Activated naive CD8-positive, alpha-beta T cell (primary cell): Measurements from ENCODE around the gene FARP1.
"Not testable (repeated sequence)": the region's sequence is repeated elsewhere in the genome, so short reads cannot be mapped to it uniquely, and the experiment has no call there.

Experiments used
- H3K27ac Mint-ChIP-seq: one replicate; pipeline ENCODE4 v1.8.0; 2021; ENCODE audit warnings: mixed read lengths
- H3K27me3 Mint-ChIP-seq: one replicate; pipeline ENCODE4 v1.8.0; 2021; ENCODE audit warnings: mixed read lengths
- H3K36me3 Mint-ChIP-seq: one replicate; pipeline ENCODE4 v1.8.0; 2021; ENCODE audit warnings: mixed read lengths
- H3K4me1 Mint-ChIP-seq: one replicate; pipeline ENCODE4 v1.8.0; 2021; ENCODE audit warnings: low read depth, mixed read lengths
- H3K4me3 Mint-ChIP-seq: one replicate; pipeline ENCODE4 v1.8.0; 2021; ENCODE audit warnings: mild to moderate bottlenecking, mixed read lengths
- H3K9me3 Mint-ChIP-seq: one replicate; pipeline ENCODE4 v1.8.0; 2021; ENCODE audit warnings: low read depth, mixed read lengths

Gene FARP1

GRCh38 chr13:98366959-98367358, 224.1 kb downstream of the FARP1 start:
- Mint-ChIP-seq H3K36me3 (no peaks in the 10 kb centered on the region), H3K27ac (no peak overlapping the region)

GRCh38 chr13:98368019-98368418, 225.1 kb downstream of the FARP1 start:
- Mint-ChIP-seq H3K36me3 (no peaks in the 10 kb centered on the region), H3K4me1 (no peaks in the 10 kb centered on the region), H3K27ac (no peak overlapping the region), H3K4me3 (no peak overlapping the region), H3K9me3 (no peaks in the 10 kb centered on the region), H3K27me3 (peaks cover 12% of the 10 kb centered on the region)

More at GRCh38 chr13:98366959-98367358, 224.1 kb downstream of the FARP1 start:
- H3K4me3 Mint-ChIP-seq, result no peak overlapping the region
- peaks cover 12% of the 10 kb centered on the region for H3K27me3 Mint-ChIP-seq
- H3K4me1 Mint-ChIP-seq, result no peaks in the 10 kb centered on the region
- H3K9me3 Mint-ChIP-seq, result no peaks in the 10 kb centered on the region

GRCh38 chr13:98369520-98369919, 226.6 kb downstream of the FARP1 start:
- H3K36me3 Mint-ChIP-seq, H3K4me1 Mint-ChIP-seq, H3K27ac Mint-ChIP-seq, H3K4me3 Mint-ChIP-seq, H3K9me3 Mint-ChIP-seq: not testable (repeated sequence)
- peaks cover 12% of the 10 kb centered on the region for H3K27me3 Mint-ChIP-seq

GRCh38 chr13:98370261-98370660, 227.4 kb downstream of the FARP1 start:
- Mint-ChIP-seq H3K4me1 (no peaks in the 10 kb centered on the region), H3K36me3 (no peaks in the 10 kb centered on the region), H3K9me3 (peaks cover 4% of the 10 kb centered on the region), H3K27ac (no peak overlapping the region), H3K4me3 (no peak overlapping the region), H3K27me3 (peaks cover 12% of the 10 kb centered on the region)

GRCh38 chr13:98370806-98371515, 228.1 kb downstream of the FARP1 start:
- H3K36me3 Mint-ChIP-seq, result no peaks in the 10 kb centered on the region
- H3K9me3 Mint-ChIP-seq, result peaks cover 4% of the 10 kb centered on the region
- no peak overlapping the region for H3K4me3 Mint-ChIP-seq
- H3K27ac Mint-ChIP-seq, result no peak overlapping the region
- no peaks in the 10 kb centered on the region for H3K4me1 Mint-ChIP-seq
- peaks cover 12% of the 10 kb centered on the region for H3K27me3 Mint-ChIP-seq

GRCh38 chr13:98371516-98372023, 228.7 kb downstream of the FARP1 start:
- H3K4me3 Mint-ChIP-seq, result no peak overlapping the region
- H3K4me1 Mint-ChIP-seq, result no peaks in the 10 kb centered on the region
- H3K9me3 Mint-ChIP-seq, result peaks cover 4% of the 10 kb centered on the region
- H3K27ac Mint-ChIP-seq, result no peak overlapping the region
- H3K36me3 Mint-ChIP-seq, result no peaks in the 10 kb centered on the region
- peaks cover 12% of the 10 kb centered on the region for H3K27me3 Mint-ChIP-seq

GRCh38 chr13:98372876-98373275, 230.0 kb downstream of the FARP1 start:
- no peaks in the 10 kb centered on the region for H3K4me1 Mint-ChIP-seq
- peaks cover 12% of the 10 kb centered on the region for H3K27me3 Mint-ChIP-seq
- H3K4me3 Mint-ChIP-seq, result no peak overlapping the region
- peaks cover 4% of the 10 kb centered on the region for H3K9me3 Mint-ChIP-seq
- H3K36me3 Mint-ChIP-seq, result no peaks in the 10 kb centered on the region
- no peak overlapping the region for H3K27ac Mint-ChIP-seq

GRCh38 chr13:98374750-98375149, 231.9 kb downstream of the FARP1 start:
- Mint-ChIP-seq H3K4me3 (no peak overlapping the region), H3K27ac (no peak overlapping the region), H3K4me1 (no peaks in the 10 kb centered on the region), H3K27me3 (peaks cover 11% of the 10 kb centered on the region), H3K36me3 (no peaks in the 10 kb centered on the region), H3K9me3 (peaks cover 4% of the 10 kb centered on the region)

GRCh38 chr13:98377635-98378378, 234.9 kb downstream of the FARP1 start:
- Mint-ChIP-seq H3K36me3 (no peaks in the 10 kb centered on the region), H3K27ac (no peak overlapping the region), H3K4me3 (no peak overlapping the region), H3K4me1 (no peaks in the 10 kb centered on the region), H3K9me3 (peaks cover 4% of the 10 kb centered on the region), H3K27me3 (peaks cover 2% of the 10 kb centered on the region)

GRCh38 chr13:98384739-98385138, 241.8 kb downstream of the FARP1 start:
- Mint-ChIP-seq H3K4me1 (no peaks in the 10 kb centered on the region), H3K9me3 (no peaks in the 10 kb centered on the region), H3K27ac (no peak overlapping the region), H3K27me3 (peaks cover 8% of the 10 kb centered on the region), H3K4me3 (no peak overlapping the region), H3K36me3 (no peaks in the 10 kb centered on the region)

- Mint-ChIP-seq H3K4me3 (no peak overlapping the region), H3K27ac (no peak overlapping the region), H3K36me3 (no peaks in the 10 kb centered on the region), H3K9me3 (no peaks in the 10 kb centered on the region), H3K27me3 (peaks cover 8% of the 10 kb centered on the region), H3K4me1 (no peaks in the 10 kb centered on the region)
These were observed 242.7 kb downstream of the FARP1 start for GRCh38 chr13:98385606-98386005.

- Mint-ChIP-seq H3K27me3 (peaks cover 8% of the 10 kb centered on the region), H3K4me1 (no peaks in the 10 kb centered on the region), H3K9me3 (no peaks in the 10 kb centered on the region)
These were observed 243.7 kb downstream of the FARP1 start for GRCh38 chr13:98386637-98387036.

GRCh38 chr13:98389319-98389718, 246.4 kb downstream of the FARP1 start:
- Mint-ChIP-seq H3K4me3 (no peak overlapping the region), H3K27me3 (peaks cover 5% of the 10 kb centered on the region)

More at GRCh38 chr13:98386637-98387036, 243.7 kb downstream of the FARP1 start:
- H3K36me3 Mint-ChIP-seq, result no peaks in the 10 kb centered on the region
- H3K4me3 Mint-ChIP-seq, result no peak overlapping the region
- H3K27ac Mint-ChIP-seq, result no peak overlapping the region

GRCh38 chr13:98390086-98390715, 247.3 kb downstream of the FARP1 start:
- no peaks in the 10 kb centered on the region for H3K4me1 Mint-ChIP-seq
- H3K9me3 Mint-ChIP-seq, result no peaks in the 10 kb centered on the region
- H3K36me3 Mint-ChIP-seq, result no peaks in the 10 kb centered on the region
- peaks cover 2% of the 10 kb centered on the region for H3K27me3 Mint-ChIP-seq
- H3K27ac Mint-ChIP-seq, result no peak overlapping the region
- no peak overlapping the region for H3K4me3 Mint-ChIP-seq

More at GRCh38 chr13:98389319-98389718, 246.4 kb downstream of the FARP1 start:
- Mint-ChIP-seq H3K9me3 (no peaks in the 10 kb centered on the region), H3K4me1 (no peaks in the 10 kb centered on the region), H3K36me3 (no peaks in the 10 kb centered on the region), H3K27ac (no peak overlapping the region)

- Mint-ChIP-seq H3K4me3 (no peak overlapping the region), H3K36me3 (no peaks in the 10 kb centered on the region), H3K9me3 (no peaks in the 10 kb centered on the region), H3K27ac (no peak overlapping the region), H3K4me1 (no peaks in the 10 kb centered on the region), H3K27me3 (peaks cover 1% of the 10 kb centered on the region)
These were observed 251.0 kb downstream of the FARP1 start for GRCh38 chr13:98393873-98394272.
